CD14-positive monocyte (primary cell): Measurements from ENCODE around the gene ECEL1. TPM values are rescaled to one million over a fixed set of nuclear protein-coding genes. Genes with fewer than 3 reads are reported as not detected.

Experiments used
- DNase-seq, 3 donors: peaks; one replicate each; pipeline ENCODE4 v3.0.0-alpha.2; 2011 to 2022
- H2AFZ ChIP-seq: 2 replicates; pipeline ENCODE4 v1.6.0; 2012; ENCODE audit warnings: mild to moderate bottlenecking, low read depth, low read length, inconsistent platforms; ENCODE audit not compliant: insufficient read depth, poor library complexity, severe bottlenecking
- H3K27ac ChIP-seq, 2 donors: 1 replicate in 1 of 2; 2 replicates in 1 of 2; pipeline ENCODE4 v1.5.1; 2012 to 2013; ENCODE audit warnings: low read length in 2 of 2, control low read depth in 1 of 2, inconsistent platforms in 1 of 2, low read depth in 1 of 2, mild to moderate bottlenecking in 1 of 2
- H3K27me3 ChIP-seq, 2 donors: one replicate each; pipeline versions ENCODE4 v1.6.0 to v1.6.1; 2011 to 2013; ENCODE audit warnings: low read length in 2 of 2; ENCODE audit not compliant: control insufficient read depth in 2 of 2, insufficient read depth in 2 of 2
- H3K36me3 ChIP-seq, 2 donors: replicated peaks in 1 of 2; 1 replicate in 1 of 2; 2 replicates in 1 of 2; pipeline versions ENCODE4 v1.5.1 to v1.6.1; 2012 to 2013; ENCODE audit warnings: low read length in 2 of 2, control low read depth in 1 of 2, inconsistent platforms in 1 of 2, mild to moderate bottlenecking in 1 of 2; ENCODE audit not compliant: insufficient read depth in 2 of 2, control insufficient read depth in 1 of 2
- H3K4me1 ChIP-seq, 2 donors: 1 replicate in 1 of 2; 2 replicates in 1 of 2; pipeline versions ENCODE4 v1.5.1 to v1.6.1; 2012 to 2013; ENCODE audit warnings: low read length in 2 of 2, control low read depth in 1 of 2, inconsistent platforms in 1 of 2, mild to moderate bottlenecking in 1 of 2, moderate library complexity in 1 of 2; ENCODE audit not compliant: insufficient read depth in 2 of 2, control insufficient read depth in 1 of 2
- H3K4me2 ChIP-seq: replicated peaks from 2 replicates; pipeline ENCODE3; 2012; ENCODE audit warnings: low read length, moderate library complexity, mild to moderate bottlenecking; ENCODE audit not compliant: poor library complexity, severe bottlenecking; ENCODE audit errors: extremely low read depth
- H3K4me3 ChIP-seq, 3 experiments: fragments of 200-600 bp in 1 of 3; sonication (generic) in 1 of 3; replicated peaks in 1 of 3; 1 replicate in 2 of 3; 2 replicates in 1 of 3; pipeline ENCODE4 v1.5.1; 2011 to 2013; ENCODE audit warnings: low read length in 3 of 3, mild to moderate bottlenecking in 3 of 3, control low read depth in 2 of 3, low read depth in 2 of 3, inconsistent platforms in 1 of 3, moderate library complexity in 1 of 3
- H3K79me2 ChIP-seq: 2 replicates; pipeline ENCODE4 v1.6.0; 2012; ENCODE audit warnings: mild to moderate bottlenecking, control low read depth, inconsistent platforms, low read length, moderate library complexity; ENCODE audit not compliant: insufficient read depth
- H3K9ac ChIP-seq: 2 replicates; pipeline ENCODE4 v1.6.0; 2017; ENCODE audit warnings: low read length, mild to moderate bottlenecking; ENCODE audit not compliant: insufficient read depth, poor library complexity, severe bottlenecking
- H3K9me3 ChIP-seq, 2 donors: replicated peaks in 1 of 2; 1 replicate in 1 of 2; 2 replicates in 1 of 2; pipeline versions ENCODE4 v1.5.1 to v1.6.1; 2012 to 2013; ENCODE audit warnings: low read length in 2 of 2, control low read depth in 1 of 2; ENCODE audit not compliant: control insufficient read depth in 1 of 2, insufficient read depth in 1 of 2
- H4K20me1 ChIP-seq: 2 replicates; pipeline ENCODE4 v1.6.0; 2012; ENCODE audit warnings: mild to moderate bottlenecking, low read length, control low read depth, moderate library complexity; ENCODE audit not compliant: insufficient read depth
- H3K27ac Mint-ChIP-seq, 7 donors: one replicate each; pipeline ENCODE4 v1.8.0; 2020; ENCODE audit warnings: mild to moderate bottlenecking in 7 of 7, mixed read lengths in 7 of 7, moderate library complexity in 6 of 7, inconsistent platforms in 2 of 7
- H3K27me3 Mint-ChIP-seq, 3 donors: one replicate each; pipeline ENCODE4 v1.8.0; 2021 to 2022; ENCODE audit warnings: low read depth in 3 of 3, mild to moderate bottlenecking in 3 of 3, mixed read lengths in 3 of 3, moderate library complexity in 3 of 3, inconsistent platforms in 1 of 3
- H3K36me3 Mint-ChIP-seq, 2 donors: one replicate each; pipeline ENCODE4 v1.8.0; 2020; ENCODE audit warnings: mixed read lengths in 2 of 2, inconsistent platforms in 1 of 2, mild to moderate bottlenecking in 1 of 2
- H3K4me1 Mint-ChIP-seq: one replicate; pipeline ENCODE4 v1.8.0; 2020; ENCODE audit warnings: mild to moderate bottlenecking, mixed read lengths
- H3K4me3 Mint-ChIP-seq, 2 donors: one replicate each; pipeline ENCODE4 v1.8.0; 2020; ENCODE audit warnings: mild to moderate bottlenecking in 2 of 2, mixed read lengths in 2 of 2, moderate library complexity in 1 of 2
- H3K9me3 Mint-ChIP-seq, 7 donors: one replicate each; pipeline ENCODE4 v1.8.0; 2020 to 2022; ENCODE audit warnings: mixed read lengths in 7 of 7, mild to moderate bottlenecking in 6 of 7, moderate library complexity in 6 of 7, inconsistent platforms in 2 of 7
- CTCF ChIP-seq: fragments of 200-600 bp; IDR thresholded peaks from one replicate; pipeline ENCODE4 v1.8.0; 2022; ENCODE audit warnings: antibody characterized with exemption, mild to moderate bottlenecking
- WGBS: methylation state at CpG from one replicate; pipeline ENCODE4 v1.1.5; 2013; ENCODE audit warnings: missing lambda C conversion rate; ENCODE audit not compliant: insufficient coverage; 5-methylcytosine and 5-hydroxymethylcytosine counted together
- intact Hi-C, 2 donors: fragments of 100-400 bp; cut with micrococcal nuclease; formaldehyde crosslinking; loops; one replicate each; pipeline versions ENCODE4 v1.15.0 to v1.15.1; 2023
- polyA plus RNA-seq, 3 donors: library from polyadenylated mRNA; depleted of rRNA in 1 of 3; unstranded in 2 of 3; stranded (reverse) in 1 of 3; fragments of 300-500 nt in 2 of 3; fragments of >200 nt in 1 of 3; fragmentation: Illumina TruSeq in 2 of 3; gene quantifications; 1 replicate in 2 of 3; 2 replicates in 1 of 3; pipeline ENCODE4 v1.2.3, GENCODE V29; 2012 to 2021

The ECEL1 gene
- polyA plus RNA-seq, 3 donors = not detected

DNA sequence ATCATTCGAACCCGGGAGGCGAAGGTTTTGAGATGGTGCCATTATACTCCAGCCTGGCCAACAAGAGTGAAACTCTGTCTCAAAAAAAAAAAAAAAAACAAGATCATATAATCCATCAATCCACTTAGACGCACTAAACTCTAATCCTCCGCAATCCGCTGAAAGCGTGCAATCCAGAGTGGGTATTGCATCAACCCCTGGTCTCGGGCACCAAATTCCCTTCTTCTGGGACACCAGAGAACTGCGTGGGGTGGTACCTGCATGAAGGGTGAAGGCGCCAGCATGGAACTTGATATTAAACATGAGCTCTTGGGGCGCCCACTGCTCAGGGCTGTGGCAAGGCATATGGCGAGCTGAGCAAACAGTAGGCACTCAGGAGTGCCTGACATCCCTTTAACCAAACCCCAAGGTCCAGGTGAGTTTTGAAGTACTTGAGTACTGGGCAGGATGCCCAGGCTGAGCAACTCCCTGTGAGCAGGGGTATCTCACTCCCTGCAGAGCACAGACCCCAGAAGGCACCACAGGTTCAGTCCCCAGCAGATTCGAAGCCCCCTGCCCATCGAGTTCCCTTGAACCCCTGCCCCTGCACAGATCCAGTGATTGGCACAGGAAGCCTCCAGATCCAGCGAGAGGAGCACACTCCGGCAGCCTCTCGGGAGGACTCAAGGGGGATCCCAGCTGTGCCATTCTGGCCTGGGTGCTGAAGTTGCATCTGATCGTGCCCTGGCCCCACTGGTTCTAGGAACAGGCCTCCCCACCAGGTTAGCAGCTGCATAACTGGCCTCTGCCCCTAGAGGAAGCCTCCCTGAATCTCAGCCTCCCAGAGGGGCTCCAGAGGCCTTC, 23.7 kb downstream of the ECEL1 start:
- H3K4me3 ChIP-seq = no peak overlapping the region
- H3K36me3 ChIP-seq = no peaks in the 10 kb centered on the region
- H3K79me2 ChIP-seq = no peaks in the 10 kb centered on the region
- Mint-ChIP-seq H3K4me1 (peaks cover 6% of the 10 kb centered on the region), H3K4me3 (no peak overlapping the region), H3K9me3 (peaks cover 0 to 13% (median 7%) of the 10 kb centered on the region in 7 donors), H3K27ac (no peak overlapping the region), H3K36me3 (no peaks in the 10 kb centered on the region), H3K27me3 (peaks cover 11 to 30% (median 13%) of the 10 kb centered on the region in 3 donors)
- H3K9ac ChIP-seq = no peak overlapping the region
- H3K9me3 ChIP-seq = no peaks in the 10 kb centered on the region
- peaks cover 0 to 3% of the 10 kb centered on the region in 2 donors for H3K4me1 ChIP-seq
- no peaks in the 10 kb centered on the region for H4K20me1 ChIP-seq
- intact Hi-C loops = no loop called here
- peaks cover 0 to 11% of the 10 kb centered on the region in 2 donors for H3K27me3 ChIP-seq
- DNase-seq = no peak
- TF ChIP-seq CTCF = no peak
- no peak overlapping the region for H2AFZ ChIP-seq
- H3K4me2 ChIP-seq = no peak overlapping the region
- 90% methylated on average over 12 of the region's 18 CpGs for WGBS
- H3K27ac ChIP-seq = no peak overlapping the region

- Mint-ChIP-seq H3K27me3 (peaks cover 15 to 30% (median 23%) of the 10 kb centered on the region in 3 donors), H3K27ac (no peak overlapping the region), H3K4me3 (no peak overlapping the region), H3K9me3 (peaks cover 0 to 9% (median 0%) of the 10 kb centered on the region in 7 donors), H3K4me1 (no peaks in the 10 kb centered on the region), H3K36me3 (no peaks in the 10 kb centered on the region)
- no peak overlapping the region for H2AFZ ChIP-seq
- intact Hi-C loops = no loop called here
- H3K4me3 ChIP-seq = no peak overlapping the region
- H3K79me2 ChIP-seq = no peaks in the 10 kb centered on the region
- H3K4me1 ChIP-seq = no peaks in the 10 kb centered on the region
- DNase-seq = no peak
- H3K4me2 ChIP-seq = no peak overlapping the region
- H3K9me3 ChIP-seq = no peaks in the 10 kb centered on the region
- WGBS = 77% methylated on average over 1 of the region's 2 CpGs
- no peak overlapping the region for H3K9ac ChIP-seq
- H4K20me1 ChIP-seq = no peaks in the 10 kb centered on the region
- H3K27me3 ChIP-seq = peaks cover 0 to 9% of the 10 kb centered on the region in 2 donors
- no peak for TF ChIP-seq CTCF
- no peak overlapping the region for H3K27ac ChIP-seq
- H3K36me3 ChIP-seq = no peaks in the 10 kb centered on the region
Observed at GRCh38 chr2:232460171-232460570, 27.5 kb downstream of the ECEL1 start.
